Neural cell (in vitro differentiated cells): ENCODE data around the gene TGIF2. TPM values are rescaled to one million over a fixed set of nuclear protein-coding genes. Genes with fewer than 3 reads are reported as not detected.
A peak's percentile ranks its signal among the peaks of the same experiment; 100 is the strongest.

ENCODE experiments used
- H2AFZ ChIP-seq: fragments of 200-600, 300-800 bp; sonication (generic), shearing (Covaris generic); 2 replicates; pipeline ENCODE4 v1.6.0; 2014; ENCODE audit warnings: low read depth, mild to moderate bottlenecking, antibody characterized with exemption, low read length, moderate library complexity
- H3F3A ChIP-seq: fragments of 200-600 bp; shearing (Covaris generic); 2 replicates; pipeline ENCODE4 v1.6.1; 2016; ENCODE audit warnings: mild to moderate bottlenecking, moderate library complexity, mixed read lengths, antibody characterized with exemption, low read length; ENCODE audit not compliant: insufficient read depth, poor library complexity, severe bottlenecking
- H3K27ac ChIP-seq: fragments of 200-600, 300-800 bp; sonication (generic), shearing (Covaris generic); 2 replicates; pipeline ENCODE4 v1.5.1; 2014; ENCODE audit warnings: mild to moderate bottlenecking, low read length, moderate library complexity
- H3K27me3 ChIP-seq: fragments of 300-800, 200-600 bp; sonication (generic), shearing (Covaris generic); 2 replicates; pipeline ENCODE4 v1.6.0; 2014; ENCODE audit warnings: mild to moderate bottlenecking, low read depth, low read length, moderate library complexity; ENCODE audit not compliant: insufficient read depth
- H3K36me3 ChIP-seq: fragments of 300-800, 200-600 bp; sonication (generic), shearing (Covaris generic); 2 replicates; pipeline ENCODE4 v1.5.1; 2014; ENCODE audit warnings: mild to moderate bottlenecking, antibody characterized with exemption, low read length, moderate library complexity; ENCODE audit not compliant: insufficient read depth
- H3K4me2 ChIP-seq: fragments of 300-800, 200-600 bp; sonication (generic), shearing (Covaris generic); 2 replicates; pipeline ENCODE4 v1.6.0; 2014; ENCODE audit warnings: mild to moderate bottlenecking, low read length
- H3K4me3 ChIP-seq: fragments of 300-800, 200-600 bp; sonication (generic), shearing (Covaris generic); 2 replicates; pipeline ENCODE4 v1.5.1; 2014; ENCODE audit warnings: mild to moderate bottlenecking, low read length, moderate library complexity
- H3K79me2 ChIP-seq: fragments of 200-600 bp; shearing (Covaris generic); replicated peaks from 2 replicates; pipeline ENCODE4 v1.6.0; 2014; ENCODE audit warnings: mild to moderate bottlenecking, low read length, moderate library complexity; ENCODE audit not compliant: insufficient read depth
- H3K9ac ChIP-seq: fragments of 300-800, 200-600 bp; sonication (generic), shearing (Covaris generic); 2 replicates; pipeline ENCODE4 v1.6.1; 2016; ENCODE audit warnings: mild to moderate bottlenecking, low read length, mixed read lengths
- H3K9me2 ChIP-seq: fragments of 200-600 bp; shearing (Covaris generic); 2 replicates; pipeline ENCODE4 v1.6.1; 2016; ENCODE audit warnings: mild to moderate bottlenecking, low read length, mixed read lengths; ENCODE audit not compliant: insufficient read depth
- H3K9me3 ChIP-seq: fragments of 200-600, 300-800 bp; sonication (generic), shearing (Covaris generic); 2 replicates; pipeline ENCODE4 v1.6.1; 2016; ENCODE audit warnings: mild to moderate bottlenecking, mixed run types, low read length, moderate library complexity, mixed read lengths
- H4K20me1 ChIP-seq: fragments of 200-600 bp; shearing (Covaris generic); 2 replicates; pipeline ENCODE4 v1.6.1; 2016; ENCODE audit warnings: mild to moderate bottlenecking, mixed run types; ENCODE audit not compliant: insufficient read depth
- EP300 ChIP-seq: fragments of 450-650 bp; conservative IDR thresholded peaks from 2 replicates; pipeline ENCODE4 v1.6.1; 2014; ENCODE audit warnings: antibody characterized with exemption, mild to moderate bottlenecking, moderate library complexity; ENCODE audit not compliant: poor library complexity, severe bottlenecking
- EZH2 ChIP-seq: fragments of 200-600, 300-800 bp; shearing (Covaris generic), sonication (generic); IDR thresholded peaks from 2 replicates; pipeline ENCODE4 v1.6.1; 2014; ENCODE audit warnings: antibody characterized with exemption, low read length, borderline replicate concordance, mild to moderate bottlenecking; ENCODE audit not compliant: insufficient read depth, poor library complexity, severe bottlenecking
- MXI1 ChIP-seq: fragments of 450-650 bp; conservative IDR thresholded peaks from 2 replicates; pipeline ENCODE4 v1.6.1; 2014; ENCODE audit warnings: antibody characterized with exemption, mild to moderate bottlenecking; ENCODE audit not compliant: poor library complexity, severe bottlenecking
- POLR2AphosphoS5 ChIP-seq: IDR thresholded peaks from 2 replicates; pipeline ENCODE4 v1.6.1; 2012
- RAD21 ChIP-seq: fragments of 450-650 bp; conservative IDR thresholded peaks from 2 replicates; pipeline ENCODE4 v1.6.1; 2014; ENCODE audit warnings: antibody characterized with exemption, mild to moderate bottlenecking, moderate library complexity
- SMC3 ChIP-seq: fragments of 450-650 bp; conservative IDR thresholded peaks from 2 replicates; pipeline ENCODE4 v1.6.1; 2014; ENCODE audit warnings: antibody characterized with exemption, mild to moderate bottlenecking, moderate library complexity; ENCODE audit not compliant: poor library complexity
- TAF1 ChIP-seq: IDR thresholded peaks from 2 replicates; pipeline ENCODE4 v1.6.1; 2012; ENCODE audit warnings: low read depth
- polyA plus RNA-seq: library from polyadenylated mRNA; depleted of rRNA; stranded (reverse); fragments of >200 nt; gene quantifications from 2 replicates; pipeline ENCODE4 v1.2.3, GENCODE V29; 2014
- TF ChIP-seq, protein P1 (sequence below): IDR thresholded peaks from 2 replicates; pipeline ENCODE4 v1.6.1; 2012; ENCODE audit warnings: borderline replicate concordance
- TF ChIP-seq, protein P2 (sequence below): fragments of 450-650 bp; IDR thresholded peaks from 2 replicates; pipeline ENCODE4 v1.5.1; 2014; ENCODE audit warnings: antibody characterized with exemption, mild to moderate bottlenecking, moderate library complexity; ENCODE audit not compliant: poor library complexity, severe bottlenecking

The TGIF2 gene
- polyA plus RNA-seq, 1 donor from 2014 or later = 3.3 TPM

DNA sequence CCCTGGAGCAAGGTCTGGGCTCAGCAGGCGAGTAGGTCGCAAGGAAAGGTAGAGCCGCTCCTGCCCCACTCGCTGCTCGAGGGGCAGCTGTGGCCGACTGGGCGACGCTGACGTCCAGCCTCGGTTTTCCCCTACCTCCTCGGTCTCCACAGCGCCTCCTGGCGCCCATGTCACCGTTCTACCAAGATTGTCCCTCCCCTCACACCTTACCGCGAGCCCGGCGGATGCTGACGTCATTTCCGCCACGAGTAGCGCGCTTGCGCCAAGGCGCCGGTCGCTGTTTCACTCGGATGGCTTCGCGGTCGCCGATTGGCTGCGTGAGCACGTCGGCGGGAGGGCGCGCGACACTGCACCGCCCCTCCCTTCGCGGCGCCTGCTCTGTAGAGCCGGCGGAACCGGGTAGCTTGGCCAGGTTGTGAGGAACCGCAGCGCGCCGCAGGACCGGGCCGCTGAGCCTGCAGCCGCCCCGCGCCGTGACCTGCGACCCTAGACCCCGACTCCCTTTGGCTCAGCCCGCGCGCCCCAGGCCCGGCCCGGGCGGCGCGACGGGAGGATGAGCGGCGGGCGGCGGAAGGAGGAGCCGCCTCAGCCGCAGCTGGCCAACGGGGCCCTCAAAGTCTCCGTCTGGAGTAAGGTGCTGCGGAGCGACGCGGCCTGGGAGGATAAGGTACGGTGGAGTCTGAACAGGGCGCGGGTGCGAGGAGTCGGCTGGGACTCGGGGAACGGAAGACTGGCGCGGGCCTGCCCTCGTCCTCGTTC lies 32.2 kb downstream of the TGIF2 start, which contains the start of gene RAB5IF:
TSS of gene RAB5IF (plus strand) at position 381 of the 759 bp plus-strand sequence. CDS start at position 554, 173 bp downstream.
- Histone ChIP-seq H4K20me1 (no peaks in the 10 kb centered on the region), H3K4me2 (peak within 1 kb of the TSS; percentile 98), H3F3A (no peaks in the 10 kb centered on the region), H3K27ac (peak within 1 kb of the TSS; percentile 71), H3K4me3 (peak within 1 kb of the TSS; percentile 99), H3K79me2 (peaks cover 25% of the 10 kb centered on the region), H2AFZ (peak within 1 kb of the TSS; percentile 97), H3K9ac (peak within 1 kb of the TSS; percentile 87), H3K36me3 (no peaks in the 10 kb centered on the region), H3K9me2 (no peaks in the 10 kb centered on the region), H3K27me3 (no peaks in the 10 kb centered on the region), H3K9me3 (no peaks in the 10 kb centered on the region)
- TF ChIP-seq, protein P1, sequence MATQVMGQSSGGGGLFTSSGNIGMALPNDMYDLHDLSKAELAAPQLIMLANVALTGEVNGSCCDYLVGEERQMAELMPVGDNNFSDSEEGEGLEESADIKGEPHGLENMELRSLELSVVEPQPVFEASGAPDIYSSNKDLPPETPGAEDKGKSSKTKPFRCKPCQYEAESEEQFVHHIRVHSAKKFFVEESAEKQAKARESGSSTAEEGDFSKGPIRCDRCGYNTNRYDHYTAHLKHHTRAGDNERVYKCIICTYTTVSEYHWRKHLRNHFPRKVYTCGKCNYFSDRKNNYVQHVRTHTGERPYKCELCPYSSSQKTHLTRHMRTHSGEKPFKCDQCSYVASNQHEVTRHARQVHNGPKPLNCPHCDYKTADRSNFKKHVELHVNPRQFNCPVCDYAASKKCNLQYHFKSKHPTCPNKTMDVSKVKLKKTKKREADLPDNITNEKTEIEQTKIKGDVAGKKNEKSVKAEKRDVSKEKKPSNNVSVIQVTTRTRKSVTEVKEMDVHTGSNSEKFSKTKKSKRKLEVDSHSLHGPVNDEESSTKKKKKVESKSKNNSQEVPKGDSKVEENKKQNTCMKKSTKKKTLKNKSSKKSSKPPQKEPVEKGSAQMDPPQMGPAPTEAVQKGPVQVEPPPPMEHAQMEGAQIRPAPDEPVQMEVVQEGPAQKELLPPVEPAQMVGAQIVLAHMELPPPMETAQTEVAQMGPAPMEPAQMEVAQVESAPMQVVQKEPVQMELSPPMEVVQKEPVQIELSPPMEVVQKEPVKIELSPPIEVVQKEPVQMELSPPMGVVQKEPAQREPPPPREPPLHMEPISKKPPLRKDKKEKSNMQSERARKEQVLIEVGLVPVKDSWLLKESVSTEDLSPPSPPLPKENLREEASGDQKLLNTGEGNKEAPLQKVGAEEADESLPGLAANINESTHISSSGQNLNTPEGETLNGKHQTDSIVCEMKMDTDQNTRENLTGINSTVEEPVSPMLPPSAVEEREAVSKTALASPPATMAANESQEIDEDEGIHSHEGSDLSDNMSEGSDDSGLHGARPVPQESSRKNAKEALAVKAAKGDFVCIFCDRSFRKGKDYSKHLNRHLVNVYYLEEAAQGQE = no peak
- TF ChIP-seq POLR2AphosphoS5 (peak; percentile 88), RAD21 (peak; percentile 70), EP300 (peak; percentile 78), MXI1 (peak; percentile 84), SMC3 (peak; percentile 84), TAF1 (no peak), EZH2 (no peak)
- TF ChIP-seq, protein P2, sequence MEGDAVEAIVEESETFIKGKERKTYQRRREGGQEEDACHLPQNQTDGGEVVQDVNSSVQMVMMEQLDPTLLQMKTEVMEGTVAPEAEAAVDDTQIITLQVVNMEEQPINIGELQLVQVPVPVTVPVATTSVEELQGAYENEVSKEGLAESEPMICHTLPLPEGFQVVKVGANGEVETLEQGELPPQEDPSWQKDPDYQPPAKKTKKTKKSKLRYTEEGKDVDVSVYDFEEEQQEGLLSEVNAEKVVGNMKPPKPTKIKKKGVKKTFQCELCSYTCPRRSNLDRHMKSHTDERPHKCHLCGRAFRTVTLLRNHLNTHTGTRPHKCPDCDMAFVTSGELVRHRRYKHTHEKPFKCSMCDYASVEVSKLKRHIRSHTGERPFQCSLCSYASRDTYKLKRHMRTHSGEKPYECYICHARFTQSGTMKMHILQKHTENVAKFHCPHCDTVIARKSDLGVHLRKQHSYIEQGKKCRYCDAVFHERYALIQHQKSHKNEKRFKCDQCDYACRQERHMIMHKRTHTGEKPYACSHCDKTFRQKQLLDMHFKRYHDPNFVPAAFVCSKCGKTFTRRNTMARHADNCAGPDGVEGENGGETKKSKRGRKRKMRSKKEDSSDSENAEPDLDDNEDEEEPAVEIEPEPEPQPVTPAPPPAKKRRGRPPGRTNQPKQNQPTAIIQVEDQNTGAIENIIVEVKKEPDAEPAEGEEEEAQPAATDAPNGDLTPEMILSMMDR = peak; percentile 100

DNA sequence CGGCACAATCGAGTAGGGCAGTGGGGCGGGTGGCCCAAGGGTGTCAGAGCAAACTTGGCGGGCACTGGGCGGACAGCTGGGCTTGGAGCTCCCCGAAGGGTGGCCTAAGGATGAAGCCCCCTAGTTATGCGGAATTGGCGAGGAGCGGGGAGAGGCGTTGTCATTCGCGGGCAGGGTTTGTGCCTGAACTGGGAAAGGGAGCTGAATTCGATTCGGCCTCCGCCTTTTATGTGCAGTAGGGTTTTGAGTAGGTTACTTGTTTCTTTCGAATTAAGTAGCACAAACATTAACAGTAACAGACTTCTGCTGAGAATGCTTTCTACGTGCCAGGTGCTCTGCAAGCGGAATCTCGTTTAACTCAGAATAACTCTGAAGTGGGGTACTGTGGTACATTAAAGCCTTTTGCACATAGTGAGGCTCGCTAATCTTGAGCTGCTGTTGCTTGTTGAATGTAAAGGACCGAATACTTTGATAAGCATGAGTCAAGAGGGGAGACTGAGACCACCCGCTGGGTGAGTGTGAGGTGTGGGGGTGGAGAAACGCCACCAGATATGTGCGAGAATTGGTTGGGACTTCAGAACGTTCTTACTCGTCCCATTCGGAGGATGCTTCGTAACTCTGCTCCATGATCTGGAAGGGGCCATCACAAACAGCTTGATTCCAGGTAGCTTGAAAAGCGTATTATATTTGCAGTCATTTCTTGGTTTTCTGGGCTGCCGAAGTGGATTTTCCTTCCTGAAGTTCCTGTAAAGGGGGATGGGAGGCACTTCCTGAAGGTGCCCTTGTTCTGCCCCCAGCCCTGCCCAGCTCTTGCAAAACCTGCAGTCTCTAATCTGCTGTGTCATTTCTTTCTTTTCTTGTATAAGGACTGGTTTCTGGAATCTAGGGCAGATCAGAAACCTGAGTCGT lies 33.0 kb downstream of the TGIF2 start:
- Histone ChIP-seq H3K4me3 (peak overlapping the region; percentile 99), H3K79me2 (peaks cover 25% of the 10 kb centered on the region), H3K27me3 (no peaks in the 10 kb centered on the region), H3K27ac (peak overlapping the region; percentile 71), H3K4me2 (peak overlapping the region; percentile 98), H3K9me3 (no peaks in the 10 kb centered on the region), H3F3A (no peaks in the 10 kb centered on the region), H2AFZ (peak overlapping the region; percentile 25), H3K9ac (peak overlapping the region; percentile 87), H4K20me1 (no peaks in the 10 kb centered on the region), H3K9me2 (no peaks in the 10 kb centered on the region), H3K36me3 (no peaks in the 10 kb centered on the region)
- TF ChIP-seq, protein P1 = no peak
- TF ChIP-seq, protein P2 = no peak
- TF ChIP-seq MXI1 = no peak
- no peak for TF ChIP-seq EP300
- TF ChIP-seq POLR2AphosphoS5 = no peak
- TF ChIP-seq RAD21 = no peak
- TF ChIP-seq EZH2 = no peak
- TF ChIP-seq SMC3 = no peak
- TF ChIP-seq TAF1 = no peak
